CD4-positive, alpha-beta T cell treated with Interferon alpha-2 for 1 hour (primary cell): ENCODE results near the gene ZNF593OS.

Experiments
- DNase-seq, 2 donors: peaks; one replicate each; pipeline ENCODE4 v3.0.0-alpha.2; 2020 to 2022

The ZNF593OS gene

GRCh38 chr1:26125946-26126320 lies 45.7 kb downstream of the ZNF593OS start:
- DNase-seq = no peak

DNA sequence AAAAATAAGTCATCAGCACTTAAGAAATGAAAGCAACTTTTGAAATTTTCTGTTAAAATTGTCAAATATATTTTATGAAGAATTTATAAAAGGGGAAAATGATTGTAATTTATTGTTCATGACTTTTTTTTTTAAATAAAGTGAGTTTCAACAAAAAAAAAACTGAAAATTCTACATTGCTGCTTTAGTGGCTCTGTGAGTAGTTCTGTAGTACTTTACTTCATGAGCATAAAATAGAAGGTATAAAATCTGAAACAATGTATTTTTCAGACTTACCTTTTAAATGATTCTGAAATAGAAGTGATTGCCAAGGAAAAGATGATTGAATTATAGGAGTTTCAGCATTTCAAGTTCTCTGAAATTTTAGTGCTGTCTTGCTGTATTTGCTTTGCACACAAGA lies 46.2 kb downstream of the ZNF593OS start:
- no peak for DNase-seq

GRCh38 chr1:26124418-26125331 lies 47.0 kb downstream of the ZNF593OS start:
- no peak for DNase-seq

DNA sequence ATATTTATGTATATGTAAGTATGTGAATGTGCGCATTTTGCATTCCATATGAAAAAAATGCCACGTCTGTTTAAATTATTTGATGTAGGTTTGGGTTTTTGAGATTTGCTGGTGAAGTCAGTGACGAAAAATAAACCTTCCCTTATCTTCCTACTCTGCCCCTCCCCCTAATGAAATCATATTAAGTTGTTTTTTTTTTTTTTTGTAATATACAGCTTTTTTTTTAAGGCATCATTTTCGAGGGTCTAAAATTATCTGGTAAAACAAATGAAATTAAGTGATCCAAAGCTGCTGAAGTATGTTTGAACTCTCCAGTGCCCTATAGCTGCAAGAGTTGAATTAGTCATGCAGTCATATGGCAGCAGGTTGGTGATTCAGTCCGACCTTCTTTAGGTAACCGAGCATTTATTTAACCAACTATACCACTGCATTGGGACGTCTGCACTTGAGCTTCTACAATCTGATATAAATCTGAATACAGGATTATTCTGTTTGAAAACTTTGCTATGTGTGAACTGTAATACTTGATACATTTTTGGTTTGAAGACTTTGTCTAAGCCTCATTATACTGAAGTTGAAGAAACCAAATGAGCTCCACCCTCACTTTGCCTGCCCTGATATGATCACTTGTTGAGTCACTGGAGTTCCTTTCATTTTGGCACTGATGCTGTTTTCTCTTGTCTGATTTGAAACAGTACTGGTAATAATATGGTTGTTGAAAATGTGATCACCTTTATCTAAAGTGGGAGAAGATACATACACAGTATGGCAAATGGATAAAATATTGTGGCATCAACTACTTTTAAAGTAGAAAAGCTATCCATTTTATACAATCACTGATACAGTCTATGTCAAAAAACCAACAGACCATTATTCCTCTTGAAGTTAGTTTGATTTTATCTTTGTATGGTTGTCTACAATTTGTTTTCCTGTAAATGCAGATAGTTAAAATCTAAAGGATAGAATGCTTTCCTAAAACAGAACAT lies 48.4 kb downstream of the ZNF593OS start:
- DNase-seq = peak in 1 of 2 donors; percentile 41

GRCh38 chr1:26121854-26122773 lies 49.5 kb downstream of the ZNF593OS start:
- DNase-seq = no peak

GRCh38 chr1:26119892-26120608 lies 51.6 kb downstream of the ZNF593OS start:
- no peak for DNase-seq
